Measurements from ENCODE around the gene DNAH6.

GRCh38 chr2:84840306-84840705 is 324.0 kb downstream of the DNAH6 start:
- TF ChIP-seq ARNTL (CRISPR knock-in tag; IDR thresholded peaks at IDR 0.05; ENCODE audit: borderline replicate concordance, low read depth) (no peak), CREB5 (CRISPR knock-in tag; IDR thresholded peaks at IDR 0.05; ENCODE audit: low read depth) (no peak), ESRRG (CRISPR knock-in tag; IDR thresholded peaks at IDR 0.05) (no peak), PATZ1 (CRISPR knock-in tag; IDR thresholded peaks at IDR 0.05; ENCODE audit: borderline replicate concordance) (no peak), CSDC2 (CRISPR knock-in tag; IDR thresholded peaks at IDR 0.05) (no peak), TSHZ2 (CRISPR knock-in tag; IDR thresholded peaks at IDR 0.05) (no peak), RARB (CRISPR knock-in tag; IDR thresholded peaks at IDR 0.05) (no peak), OSR1 (CRISPR knock-in tag; IDR thresholded peaks at IDR 0.05) (no peak), POU6F1 (CRISPR knock-in tag; IDR thresholded peaks at IDR 0.05; ENCODE audit: borderline replicate concordance, low read depth) (no peak), ISL1 (CRISPR knock-in tag; IDR thresholded peaks at IDR 0.05) (no peak), BACH2 (CRISPR knock-in tag; IDR thresholded peaks at IDR 0.05; ENCODE audit: borderline replicate concordance) (no peak), ZFP30 (CRISPR knock-in tag; IDR thresholded peaks at IDR 0.05) (no peak), ZC3H10 (CRISPR knock-in tag; IDR thresholded peaks at IDR 0.05) (no peak), ZNF565 (CRISPR knock-in tag; conservative IDR thresholded peaks at IDR 0.05; ENCODE audit: low read depth) (no peak)

Measured in SK-N-SH treated with all-trans-retinoic acid at 6 μM for 48 hours (cell line).